Neutrophil (primary cell): ENCODE results near the gene PTPN23.

ENCODE experiments used
- H3K27ac ChIP-seq: fragments of 200-600 bp; sonication (generic); 2 replicates; pipeline ENCODE4 v1.5.1; 2016; ENCODE audit warnings: mild to moderate bottlenecking, moderate library complexity
- H3K27me3 ChIP-seq: fragments of 200-600 bp; sonication (generic); 2 replicates; pipeline ENCODE4 v1.6.0; 2016; ENCODE audit warnings: mild to moderate bottlenecking
- H3K36me3 ChIP-seq: fragments of 200-600 bp; sonication (generic); 2 replicates; pipeline ENCODE4 v1.5.1; 2017
- H3K4me1 ChIP-seq, 2 experiments: fragments of 200-600 bp in 1 of 2; sonication (generic) in 1 of 2; 1 replicate in 1 of 2; 2 replicates in 1 of 2; pipeline versions ENCODE4 v1.5.1 to v1.6.1; 2013 to 2016; ENCODE audit warnings: low read depth in 1 of 2, low read length in 1 of 2, mild to moderate bottlenecking in 1 of 2, moderate library complexity in 1 of 2; ENCODE audit not compliant: control insufficient read depth in 1 of 2, insufficient read depth in 1 of 2
- H3K4me3 ChIP-seq, 2 experiments: fragments of 200-600 bp in 1 of 2; sonication (generic) in 1 of 2; 1 replicate in 1 of 2; 2 replicates in 1 of 2; pipeline ENCODE4 v1.5.1; 2013 to 2016; ENCODE audit warnings: low read depth in 1 of 2, low read length in 1 of 2, mild to moderate bottlenecking in 1 of 2, moderate library complexity in 1 of 2
- H3K9me3 ChIP-seq: fragments of 200-600 bp; sonication (generic); 2 replicates; pipeline ENCODE4 v1.5.1; 2016
- CTCF ChIP-seq: fragments of 200-600 bp; sonication (generic); IDR thresholded peaks from 2 replicates; pipeline ENCODE4 v1.5.1; 2016; ENCODE audit warnings: antibody characterized with exemption

PTPN23 gene

GRCh38 chr3:47406762-47407149 is 25.9 kb downstream of the PTPN23 start:
- no peaks in the 10 kb centered on the region for H3K9me3 ChIP-seq
- no peak overlapping the region for H3K4me3 ChIP-seq
- H3K36me3 ChIP-seq, result peaks cover 64% of the 10 kb centered on the region

GRCh38 chr3:47407237-47407636 is 26.4 kb downstream of the PTPN23 start:
- no peaks in the 10 kb centered on the region for H3K27me3 ChIP-seq
- peaks cover 69% of the 10 kb centered on the region for H3K36me3 ChIP-seq
- TF ChIP-seq CTCF, result no peak
- H3K27ac ChIP-seq, result no peak overlapping the region
- H3K9me3 ChIP-seq, result no peaks in the 10 kb centered on the region
- no peak overlapping the region for H3K4me3 ChIP-seq
- H3K4me1 ChIP-seq, result peaks cover 10 to 14% of the 10 kb centered on the region in 2 experiments

More at GRCh38 chr3:47406762-47407149, 25.9 kb downstream of the PTPN23 start:
- Histone ChIP-seq H3K27ac (peak overlapping the region; percentile 41), H3K27me3 (no peaks in the 10 kb centered on the region), H3K4me1 (peaks cover 10 to 14% of the 10 kb centered on the region in 2 experiments)
- TF ChIP-seq CTCF, result no peak

GRCh38 chr3:47407896-47408838 is 27.3 kb downstream of the PTPN23 start:
- TF ChIP-seq CTCF, result no peak
- H3K27ac ChIP-seq, result no peak overlapping the region
- H3K36me3 ChIP-seq, result peaks cover 78% of the 10 kb centered on the region
- no peak overlapping the region for H3K4me3 ChIP-seq
- H3K9me3 ChIP-seq, result no peaks in the 10 kb centered on the region
- no peaks in the 10 kb centered on the region for H3K27me3 ChIP-seq
- H3K4me1 ChIP-seq, result peaks cover 10 to 14% of the 10 kb centered on the region in 2 experiments

GRCh38 chr3:47408839-47409229 is 28.0 kb downstream of the PTPN23 start:
- TF ChIP-seq CTCF, result no peak
- Histone ChIP-seq H3K36me3 (peaks cover 85% of the 10 kb centered on the region), H3K4me3 (no peak overlapping the region), H3K27me3 (no peaks in the 10 kb centered on the region), H3K4me1 (peaks cover 10 to 14% of the 10 kb centered on the region in 2 experiments), H3K27ac (no peak overlapping the region), H3K9me3 (no peaks in the 10 kb centered on the region)

- Histone ChIP-seq H3K4me1 (peaks cover 10 to 14% of the 10 kb centered on the region in 2 experiments), H3K9me3 (no peaks in the 10 kb centered on the region), H3K4me3 (no peak overlapping the region), H3K27me3 (no peaks in the 10 kb centered on the region), H3K27ac (no peak overlapping the region), H3K36me3 (peaks cover 89% of the 10 kb centered on the region)
- TF ChIP-seq CTCF, result no peak
These were observed 28.5 kb downstream of the PTPN23 start for GRCh38 chr3:47409284-47409683.
